Neural progenitor cell (in vitro differentiated cells): ENCODE results near the gene ZNF366. TPM values are rescaled to one million over a fixed set of nuclear protein-coding genes. Genes with fewer than 3 reads are reported as not detected.

Source experiments
- DNase-seq: peaks from one replicate; pipeline ENCODE4 v3.0.0-alpha.2; 2016; ENCODE audit warnings: low spot score
- H2AFZ ChIP-seq: fragments of 200-600 bp; sonication (generic); replicated peaks from 2 replicates; pipeline ENCODE4 v1.6.1; 2016; ENCODE audit warnings: antibody characterized with exemption
- H3F3A ChIP-seq: fragments of 200-600 bp; sonication (generic); 2 replicates; pipeline ENCODE4 v1.6.1; 2016; ENCODE audit warnings: antibody characterized with exemption, low read depth
- H3K27ac ChIP-seq: fragments of 200-600 bp; sonication (generic); 2 replicates; pipeline ENCODE4 v1.5.1; 2016; ENCODE audit warnings: mild to moderate bottlenecking
- H3K27me3 ChIP-seq: fragments of 200-600 bp; sonication (generic); 2 replicates; pipeline ENCODE4 v1.6.1; 2016; ENCODE audit warnings: mild to moderate bottlenecking, moderate library complexity
- H3K36me3 ChIP-seq: fragments of 200-600 bp; sonication (generic); 2 replicates; pipeline ENCODE4 v1.5.1; 2016
- H3K4me1 ChIP-seq: fragments of 200-600 bp; sonication (generic); 2 replicates; pipeline ENCODE4 v1.6.1; 2016; ENCODE audit warnings: mixed run types
- H3K4me2 ChIP-seq: fragments of 200-600 bp; sonication (generic); 2 replicates; pipeline ENCODE4 v1.6.1; 2016
- H3K4me3 ChIP-seq: fragments of 200-600 bp; sonication (generic); 2 replicates; pipeline ENCODE4 v1.5.1; 2016
- H3K79me2 ChIP-seq: fragments of 200-600 bp; sonication (generic); 2 replicates; pipeline ENCODE4 v1.6.1; 2016; ENCODE audit warnings: low read depth
- H3K9ac ChIP-seq: fragments of 200-600 bp; sonication (generic); 2 replicates; pipeline ENCODE4 v1.6.1; 2016
- H3K9me3 ChIP-seq: fragments of 200-600 bp; sonication (generic); 2 replicates; pipeline ENCODE4 v1.5.1; 2016; ENCODE audit warnings: low read depth
- H4K20me1 ChIP-seq: fragments of 200-600 bp; sonication (generic); 2 replicates; pipeline ENCODE4 v1.6.1; 2016; ENCODE audit warnings: low read depth
- H3K27ac Mint-ChIP-seq: 3 replicates; pipeline ENCODE4 v1.8.0; 2021; ENCODE audit warnings: mixed read lengths
- H3K27me3 Mint-ChIP-seq: 2 replicates; pipeline ENCODE4 v1.8.0; 2022; ENCODE audit warnings: low read depth, mild to moderate bottlenecking, inconsistent platforms, moderate library complexity, mixed read lengths; ENCODE audit not compliant: insufficient read depth
- H3K36me3 Mint-ChIP-seq: 3 replicates; pipeline ENCODE4 v1.8.0; 2021; ENCODE audit warnings: mixed read lengths
- H3K4me1 Mint-ChIP-seq: 3 replicates; pipeline ENCODE4 v1.8.0; 2021; ENCODE audit warnings: mixed read lengths
- H3K4me3 Mint-ChIP-seq: 3 replicates; pipeline ENCODE4 v1.8.0; 2021; ENCODE audit warnings: mild to moderate bottlenecking, moderate library complexity, mixed read lengths
- H3K9me3 Mint-ChIP-seq: 3 replicates; pipeline ENCODE4 v1.8.0; 2020; ENCODE audit warnings: mixed read lengths
- EZH2 ChIP-seq: fragments of 200-600 bp; sonication (generic); IDR thresholded peaks from 2 replicates; pipeline ENCODE4 v1.6.1; 2017; ENCODE audit warnings: antibody characterized with exemption, mild to moderate bottlenecking, moderate library complexity
- EZH2phosphoT487 ChIP-seq: fragments of 200-600 bp; sonication (generic); IDR thresholded peaks from 2 replicates; pipeline ENCODE4 v1.6.1; 2017; ENCODE audit warnings: antibody characterized with exemption
- total RNA-seq: library from RNA; depleted of rRNA; stranded (reverse); fragments of >200 nt; gene quantifications from 2 replicates; pipeline ENCODE4 v1.2.3, GENCODE V29; 2015; ENCODE audit warnings: low replicate concordance
- TF ChIP-seq, protein P1 (sequence below): fragments of 200-600 bp; sonication (generic); IDR thresholded peaks from 2 replicates; pipeline ENCODE4 v1.5.1; 2017; ENCODE audit warnings: antibody characterized with exemption, mild to moderate bottlenecking

ZNF366 gene
- total RNA-seq, 1 donor from 2014 or later, result not detected

DNA sequence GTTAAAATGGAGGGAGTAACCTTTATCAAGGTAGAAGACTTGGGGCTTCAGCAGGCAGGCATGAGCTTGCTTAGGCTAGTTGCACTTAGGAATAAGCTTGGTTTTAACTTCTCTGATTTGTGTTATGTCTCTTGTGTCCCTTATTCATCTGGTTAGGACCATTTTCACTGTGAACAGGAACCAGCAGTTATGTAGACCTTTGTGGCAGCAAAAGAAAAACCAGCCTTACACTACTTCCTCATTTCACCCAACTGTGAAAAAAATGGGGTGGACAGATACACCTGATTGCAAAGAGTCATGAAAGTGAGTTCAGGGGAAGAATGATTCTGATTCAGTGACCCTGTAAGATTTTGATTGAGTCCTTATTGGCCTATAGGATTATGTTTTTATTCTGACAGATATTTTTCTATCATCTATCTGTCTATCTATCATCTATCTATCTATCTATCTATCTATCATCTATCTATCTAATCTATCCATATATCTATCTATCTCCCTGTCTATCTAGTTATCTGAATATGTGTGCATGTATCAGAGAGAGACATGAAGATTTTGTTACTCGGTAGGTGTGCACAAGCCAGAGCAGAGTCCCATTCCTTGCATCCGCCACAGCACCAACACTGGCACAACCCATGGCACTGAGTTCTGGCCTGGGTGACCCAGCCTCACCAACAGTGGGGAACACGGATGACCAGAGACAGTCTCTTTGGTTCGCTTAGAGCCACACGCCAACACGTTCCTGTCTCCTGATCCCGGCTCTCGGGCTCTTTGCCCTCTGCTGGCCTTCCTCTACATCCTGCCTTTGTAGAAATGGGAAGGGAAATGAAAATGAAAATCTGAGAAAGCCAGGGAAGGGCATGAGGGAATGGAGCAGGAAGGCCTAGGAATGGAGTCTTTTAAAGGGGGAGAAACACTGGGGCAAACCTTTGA, 1.3 kb upstream of the ZNF366 start:
- Mint-ChIP-seq H3K27ac (peak overlapping the region; percentile 25), H3K27me3 (no peaks in the 10 kb centered on the region), H3K9me3 (peaks cover 5% of the 10 kb centered on the region), H3K36me3 (peaks cover 5% of the 10 kb centered on the region), H3K4me3 (no peak overlapping the region), H3K4me1 (peaks cover 31% of the 10 kb centered on the region)
- peaks cover 4% of the 10 kb centered on the region for H3K4me1 ChIP-seq
- H3K9me3 ChIP-seq, result no peaks in the 10 kb centered on the region
- H2AFZ ChIP-seq, result peak overlapping the region; percentile 73
- H4K20me1 ChIP-seq, result no peaks in the 10 kb centered on the region
- no peaks in the 10 kb centered on the region for H3K79me2 ChIP-seq
- TF ChIP-seq EZH2 (no peak), EZH2phosphoT487 (no peak)
- TF ChIP-seq, protein P1, sequence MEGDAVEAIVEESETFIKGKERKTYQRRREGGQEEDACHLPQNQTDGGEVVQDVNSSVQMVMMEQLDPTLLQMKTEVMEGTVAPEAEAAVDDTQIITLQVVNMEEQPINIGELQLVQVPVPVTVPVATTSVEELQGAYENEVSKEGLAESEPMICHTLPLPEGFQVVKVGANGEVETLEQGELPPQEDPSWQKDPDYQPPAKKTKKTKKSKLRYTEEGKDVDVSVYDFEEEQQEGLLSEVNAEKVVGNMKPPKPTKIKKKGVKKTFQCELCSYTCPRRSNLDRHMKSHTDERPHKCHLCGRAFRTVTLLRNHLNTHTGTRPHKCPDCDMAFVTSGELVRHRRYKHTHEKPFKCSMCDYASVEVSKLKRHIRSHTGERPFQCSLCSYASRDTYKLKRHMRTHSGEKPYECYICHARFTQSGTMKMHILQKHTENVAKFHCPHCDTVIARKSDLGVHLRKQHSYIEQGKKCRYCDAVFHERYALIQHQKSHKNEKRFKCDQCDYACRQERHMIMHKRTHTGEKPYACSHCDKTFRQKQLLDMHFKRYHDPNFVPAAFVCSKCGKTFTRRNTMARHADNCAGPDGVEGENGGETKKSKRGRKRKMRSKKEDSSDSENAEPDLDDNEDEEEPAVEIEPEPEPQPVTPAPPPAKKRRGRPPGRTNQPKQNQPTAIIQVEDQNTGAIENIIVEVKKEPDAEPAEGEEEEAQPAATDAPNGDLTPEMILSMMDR, result no peak
- no peak overlapping the region for H3K9ac ChIP-seq
- no peaks in the 10 kb centered on the region for H3K27me3 ChIP-seq
- no peak overlapping the region for H3K4me2 ChIP-seq
- no peaks in the 10 kb centered on the region for H3K36me3 ChIP-seq
- no peak overlapping the region for H3K4me3 ChIP-seq
- DNase-seq, result no peak
- no peak overlapping the region for H3K27ac ChIP-seq
- no peaks in the 10 kb centered on the region for H3F3A ChIP-seq

DNA sequence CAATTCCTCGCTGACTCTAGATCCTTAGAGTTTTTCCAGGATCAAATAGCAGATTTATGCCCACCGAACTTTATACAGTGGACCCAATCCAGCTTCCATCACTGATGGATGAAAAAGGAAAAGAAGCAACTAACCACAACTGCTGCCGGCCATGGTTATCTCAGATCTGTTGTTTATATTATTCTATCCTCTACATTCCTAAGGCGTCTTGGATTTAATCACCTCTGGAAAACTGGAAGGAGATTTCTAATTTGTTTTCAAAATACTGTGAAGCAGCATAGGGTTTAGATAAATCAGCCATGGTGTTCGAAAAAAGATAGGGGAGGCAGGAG, 663 bp upstream of the ZNF366 start:
- H3K36me3 Mint-ChIP-seq, result peaks cover 5% of the 10 kb centered on the region
- no peak overlapping the region for H3K4me3 ChIP-seq
- no peaks in the 10 kb centered on the region for H4K20me1 ChIP-seq
- no peak for DNase-seq
- peaks cover 5% of the 10 kb centered on the region for H3K9me3 Mint-ChIP-seq
- H3K9me3 ChIP-seq, result no peaks in the 10 kb centered on the region
- H3K79me2 ChIP-seq, result no peaks in the 10 kb centered on the region
- H3K4me1 Mint-ChIP-seq, result peaks cover 33% of the 10 kb centered on the region
- no peaks in the 10 kb centered on the region for H3K27me3 ChIP-seq
- no peak overlapping the region for H3K4me2 ChIP-seq
- no peak overlapping the region for H3K27ac ChIP-seq
- H3K9ac ChIP-seq, result no peak overlapping the region
- H3K27me3 Mint-ChIP-seq, result no peaks in the 10 kb centered on the region
- H3K4me3 Mint-ChIP-seq, result no peak overlapping the region
- H3K27ac Mint-ChIP-seq, result no peak overlapping the region
- TF ChIP-seq EZH2 (no peak), EZH2phosphoT487 (no peak)
- TF ChIP-seq, protein P1, result no peak
- peak overlapping the region; percentile 73 for H2AFZ ChIP-seq
- H3F3A ChIP-seq, result no peaks in the 10 kb centered on the region
- peaks cover 4% of the 10 kb centered on the region for H3K4me1 ChIP-seq
- H3K36me3 ChIP-seq, result no peaks in the 10 kb centered on the region

DNA sequence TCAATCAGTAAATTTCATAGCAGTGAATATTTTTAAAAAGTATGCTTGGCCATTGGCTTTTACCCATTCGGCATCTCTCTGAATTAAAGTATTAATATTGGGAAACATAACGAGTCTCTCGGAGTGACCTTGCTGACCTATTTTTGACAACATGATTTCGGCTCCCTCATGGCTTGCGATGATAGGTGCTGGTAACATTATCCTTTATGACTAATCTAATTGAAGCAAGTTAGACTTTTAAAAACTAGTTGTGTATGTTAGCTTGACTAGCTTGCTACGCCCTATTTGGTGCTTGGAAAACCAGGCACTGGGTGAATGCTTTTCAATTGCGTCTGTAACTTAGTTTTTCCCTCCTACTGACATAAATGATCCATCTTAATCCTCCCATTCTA, 1.1 kb downstream of the ZNF366 start:
- no peaks in the 10 kb centered on the region for H3K9me3 ChIP-seq
- peaks cover 6% of the 10 kb centered on the region for H3F3A ChIP-seq
- H3K27ac ChIP-seq, result no peak overlapping the region
- H3K36me3 ChIP-seq, result no peaks in the 10 kb centered on the region
- Mint-ChIP-seq H3K27me3 (peaks cover 2% of the 10 kb centered on the region), H3K36me3 (peaks cover 2% of the 10 kb centered on the region), H3K4me1 (peaks cover 29% of the 10 kb centered on the region), H3K9me3 (no peaks in the 10 kb centered on the region), H3K27ac (peak overlapping the region; percentile 18), H3K4me3 (no peak overlapping the region)
- no peak overlapping the region for H3K4me2 ChIP-seq
- no peak overlapping the region for H3K4me3 ChIP-seq
- no peak overlapping the region for H3K9ac ChIP-seq
- H2AFZ ChIP-seq, result no peak overlapping the region
- H3K4me1 ChIP-seq, result peaks cover 12% of the 10 kb centered on the region
- H4K20me1 ChIP-seq, result no peaks in the 10 kb centered on the region
- DNase-seq, result no peak
- no peaks in the 10 kb centered on the region for H3K27me3 ChIP-seq
- TF ChIP-seq, protein P1, result no peak
- no peak for TF ChIP-seq EZH2phosphoT487
- no peak for TF ChIP-seq EZH2
- no peaks in the 10 kb centered on the region for H3K79me2 ChIP-seq
